H9 (cell line): ENCODE data around the gene ALDH1A1. TPM values are rescaled to one million over a fixed set of nuclear protein-coding genes. Genes with fewer than 3 reads are reported as not detected.
A peak's percentile ranks its signal among the peaks of the same experiment; 100 is the strongest.

ENCODE experiments used
- DNase-seq: peaks from one replicate; pipeline ENCODE4 v3.0.0-alpha.2; 2017
- H2AFZ ChIP-seq: one replicate; pipeline ENCODE4 v1.6.1; 2013; ENCODE audit warnings: mild to moderate bottlenecking, low read length, control low read depth, moderate library complexity
- H2AK5ac ChIP-seq: 2 replicates; pipeline ENCODE4 v1.6.1; 2013; ENCODE audit warnings: low read length, control low read depth, mixed read lengths; ENCODE audit not compliant: insufficient read length
- H2BK120ac ChIP-seq: one replicate; pipeline ENCODE4 v1.6.1; 2013; ENCODE audit warnings: low read depth, mild to moderate bottlenecking, low read length, control low read depth, inconsistent platforms; ENCODE audit not compliant: poor library complexity, severe bottlenecking
- H2BK12ac ChIP-seq: 2 replicates; pipeline ENCODE4 v1.6.1; 2013; ENCODE audit warnings: low read length, control low read depth, mixed read lengths, low read depth; ENCODE audit not compliant: insufficient read length
- H2BK15ac ChIP-seq: 2 replicates; pipeline ENCODE4 v1.6.1; 2013; ENCODE audit warnings: low read depth, low read length, control low read depth
- H2BK20ac ChIP-seq: one replicate; pipeline ENCODE4 v1.6.1; 2013; ENCODE audit warnings: low read depth, mild to moderate bottlenecking, low read length, control low read depth, inconsistent platforms; ENCODE audit not compliant: poor library complexity, severe bottlenecking
- H2BK5ac ChIP-seq: 2 replicates; pipeline ENCODE4 v1.6.1; 2013; ENCODE audit warnings: low read length, control low read depth, mixed read lengths; ENCODE audit not compliant: insufficient read length
- H3K14ac ChIP-seq: 2 replicates; pipeline ENCODE4 v1.6.1; 2013; ENCODE audit warnings: low read length, control low read depth; ENCODE audit not compliant: insufficient read depth
- H3K18ac ChIP-seq: 2 replicates; pipeline ENCODE4 v1.6.1; 2013; ENCODE audit warnings: low read depth, mild to moderate bottlenecking, mixed read lengths, low read length, control low read depth; ENCODE audit not compliant: insufficient read length
- H3K23ac ChIP-seq: 2 replicates; pipeline ENCODE4 v1.6.1; 2013; ENCODE audit warnings: low read length, control low read depth, mixed read lengths, low read depth; ENCODE audit not compliant: insufficient read length
- H3K23me2 ChIP-seq: 2 replicates; pipeline ENCODE4 v1.6.1; 2013; ENCODE audit warnings: low read depth, mild to moderate bottlenecking, mixed read lengths, low read length, control low read depth; ENCODE audit not compliant: insufficient read length, poor library complexity, severe bottlenecking
- H3K27ac ChIP-seq: 2 replicates; pipeline ENCODE4 v1.5.1; 2013; ENCODE audit warnings: low read length, control low read depth, mixed read lengths, low read depth; ENCODE audit not compliant: insufficient read length
- H3K27me3 ChIP-seq: 2 replicates; pipeline ENCODE4 v1.6.1; 2013; ENCODE audit warnings: low read length, control low read depth, inconsistent platforms; ENCODE audit not compliant: insufficient read depth
- H3K4ac ChIP-seq: 2 replicates; pipeline ENCODE4 v1.6.1; 2013; ENCODE audit warnings: low read depth, mild to moderate bottlenecking, control low read depth, inconsistent platforms, low read length, moderate library complexity
- H3K4me1 ChIP-seq: 2 replicates; pipeline ENCODE4 v1.6.1; 2013; ENCODE audit warnings: low read length, control low read depth, inconsistent platforms; ENCODE audit not compliant: insufficient read depth
- H3K4me2 ChIP-seq: 2 replicates; pipeline ENCODE4 v1.6.1; 2013; ENCODE audit warnings: low read length, control low read depth, mixed read lengths; ENCODE audit not compliant: insufficient read length, insufficient read depth
- H3K56ac ChIP-seq: 2 replicates; pipeline ENCODE4 v1.6.1; 2013; ENCODE audit warnings: low read depth, mild to moderate bottlenecking, mixed read lengths, low read length, control low read depth; ENCODE audit not compliant: insufficient read length
- H3K79me1 ChIP-seq: 2 replicates; pipeline ENCODE4 v1.6.1; 2013; ENCODE audit warnings: low read depth, mild to moderate bottlenecking, moderate library complexity, low read length, control low read depth, inconsistent platforms; ENCODE audit not compliant: insufficient read depth, poor library complexity, severe bottlenecking
- H3K79me2 ChIP-seq: 2 replicates; pipeline ENCODE4 v1.6.1; 2013; ENCODE audit warnings: low read length, control low read depth, inconsistent platforms; ENCODE audit not compliant: insufficient read depth
- H3K9ac ChIP-seq: 2 replicates; pipeline ENCODE4 v1.6.1; 2013; ENCODE audit warnings: low read length, control low read depth, mixed read lengths; ENCODE audit not compliant: insufficient read length; ENCODE audit errors: extremely low read depth
- H3K9me3 ChIP-seq: one replicate; pipeline ENCODE4 v1.6.1; 2013; ENCODE audit warnings: low read depth, low read length, inconsistent platforms; ENCODE audit not compliant: control insufficient read depth
- H3T11ph ChIP-seq: one replicate; pipeline ENCODE4 v1.6.1; 2013; ENCODE audit warnings: mild to moderate bottlenecking, low read length, control low read depth, inconsistent platforms
- H4K20me1 ChIP-seq: one replicate; pipeline ENCODE4 v1.6.1; 2013; ENCODE audit not compliant: control insufficient read depth, insufficient read length, insufficient read depth
- H4K5ac ChIP-seq: 2 replicates; pipeline ENCODE4 v1.6.1; 2013; ENCODE audit warnings: low read depth, mild to moderate bottlenecking, mixed read lengths, low read length, control low read depth; ENCODE audit not compliant: insufficient read length
- H4K8ac ChIP-seq: replicated peaks from 2 replicates; pipeline ENCODE4 v1.6.1; 2013; ENCODE audit warnings: low read length, control low read depth, mixed read lengths, low read depth; ENCODE audit not compliant: insufficient read length
- H4K91ac ChIP-seq: 2 replicates; pipeline ENCODE4 v1.6.1; 2013; ENCODE audit warnings: low read depth, mild to moderate bottlenecking, moderate library complexity, mixed read lengths, low read length, control low read depth; ENCODE audit not compliant: insufficient read length
- H3K27ac Mint-ChIP-seq, 3 experiments: 2 replicates in 2 of 3; 3 replicates in 1 of 3; pipeline ENCODE4 v1.8.0; 2020 to 2021; ENCODE audit warnings: mixed read lengths in 3 of 3, mild to moderate bottlenecking in 1 of 3, moderate library complexity in 1 of 3
- H3K27me3 Mint-ChIP-seq: 2 replicates; pipeline ENCODE4 v1.8.0; 2021; ENCODE audit warnings: low read depth, mild to moderate bottlenecking, moderate library complexity, mixed read lengths
- H3K36me3 Mint-ChIP-seq, 3 experiments: 2 replicates in 2 of 3; 3 replicates in 1 of 3; pipeline ENCODE4 v1.8.0; 2020 to 2021; ENCODE audit warnings: low read depth in 3 of 3, mixed read lengths in 3 of 3; ENCODE audit not compliant: insufficient read depth in 1 of 3
- H3K4me1 Mint-ChIP-seq, 2 experiments: 2 replicates each; pipeline ENCODE4 v1.8.0; 2020; ENCODE audit warnings: mixed read lengths in 2 of 2
- H3K4me3 Mint-ChIP-seq, 2 experiments: 2 replicates in 1 of 2; 3 replicates in 1 of 2; pipeline ENCODE4 v1.8.0; 2020 to 2021; ENCODE audit warnings: mild to moderate bottlenecking in 2 of 2, mixed read lengths in 2 of 2, moderate library complexity in 1 of 2
- H3K9me3 Mint-ChIP-seq, 2 experiments: 2 replicates in 1 of 2; 3 replicates in 1 of 2; pipeline ENCODE4 v1.8.0; 2020; ENCODE audit warnings: mild to moderate bottlenecking in 2 of 2, mixed read lengths in 2 of 2, moderate library complexity in 1 of 2
- CTCF ChIP-seq: fragments of 200-600 bp; sonication (generic); conservative IDR thresholded peaks from 3 replicates; pipeline ENCODE4 v1.8.0; 2021; ENCODE audit warnings: antibody characterized with exemption, mild to moderate bottlenecking
- WGBS: extraction: QIAGEN DNeasy Blood & Tissue Kit; methylation state at CpG from one replicate; pipeline ENCODE4 v1.1.7; 2013; ENCODE audit warnings: missing lambda C conversion rate, low lambda C conversion rate, mixed read lengths; ENCODE audit not compliant: insufficient read length; ENCODE audit errors: extremely low coverage; 5-methylcytosine and 5-hydroxymethylcytosine counted together
- total RNA-seq: library from RNA; stranded (reverse); gene quantifications from 2 replicates; pipeline ENCODE4 v1.2.1, GENCODE V29; 2021

The ALDH1A1 gene
- total RNA-seq, 1 experiment from 2014 or later = 1.1 TPM

- Histone ChIP-seq H2BK15ac (no peak overlapping the region), H4K91ac (no peak overlapping the region), H4K20me1 (no peaks in the 10 kb centered on the region), H3K4me1 (no peaks in the 10 kb centered on the region), H2BK12ac (no peak overlapping the region), H2AFZ (no peak overlapping the region), H3T11ph (no peak overlapping the region), H3K56ac (peak overlapping the region; percentile 6), H3K23ac (no peak overlapping the region), H3K79me1 (no peaks in the 10 kb centered on the region), H3K23me2 (no peaks in the 10 kb centered on the region), H3K18ac (no peak overlapping the region), H3K9me3 (no peaks in the 10 kb centered on the region), H3K27me3 (no peaks in the 10 kb centered on the region), H2BK20ac (no peak overlapping the region), H3K4me2 (no peak overlapping the region), H3K9ac (no peak overlapping the region), H3K14ac (no peak overlapping the region), H2BK5ac (no peak overlapping the region), H4K5ac (no peak overlapping the region), H3K27ac (no peak overlapping the region), H2BK120ac (no peak overlapping the region), H4K8ac (no peak overlapping the region), H3K79me2 (no peaks in the 10 kb centered on the region), H2AK5ac (no peak overlapping the region), H3K4ac (no peak overlapping the region)
- DNase-seq = no peak
- Mint-ChIP-seq H3K27me3 (no peaks in the 10 kb centered on the region), H3K27ac (0 out of 7 replicates have a peak overlapping the region, but pooled peaks of 1 of the 3 experiments have one; percentile 74), H3K9me3 (peaks cover 0 to 3% of the 10 kb centered on the region in 2 experiments; a peak in 1 of 5 replicates), H3K4me1 (peaks cover 5 to 13% of the 10 kb centered on the region in 2 experiments), H3K36me3 (no peaks in the 10 kb centered on the region), H3K4me3 (no peak overlapping the region)
- no peak for TF ChIP-seq CTCF
- WGBS = no CpG with 5 or more reads among the region's 2 CpGs
These were observed 78.5 kb downstream of the ALDH1A1 start for GRCh38 chr9:72874344-72874743.
